Calu3 (cell line): Measurements from ENCODE around the gene TMBIM1. TPM values are rescaled to one million over a fixed set of nuclear protein-coding genes. Genes with fewer than 3 reads are reported as not detected.

Experiments used
- BruUV-seq: library from RNA; stranded (reverse); fragments of 400-500 nt; replicated peaks from 2 replicates; lab custom pipeline; 2021; lab: Mats Ljungman, UMichigan
- CTCF ChIA-PET: fragments of 300-600 bp; sonication (Branson Sonifier 250); formaldehyde crosslinking; loops from one replicate; lab custom pipeline; 2022; ENCODE audit warnings: antibody characterized with exemption; lab: Charles Lee
- DNase-seq: peaks from one replicate; pipeline ENCODE4 v3.0.0; 2022
- H3K27ac Mint-ChIP-seq: one replicate; pipeline ENCODE4 v1.8.0; 2022; ENCODE audit warnings: mixed read lengths; ENCODE audit not compliant: unreplicated experiment
- H3K27me3 Mint-ChIP-seq: one replicate; pipeline ENCODE4 v1.8.0; 2022; ENCODE audit warnings: mixed read lengths; ENCODE audit not compliant: unreplicated experiment
- H3K36me3 Mint-ChIP-seq: one replicate; pipeline ENCODE4 v1.8.0; 2022; ENCODE audit warnings: mild to moderate bottlenecking, moderate library complexity, mixed read lengths; ENCODE audit not compliant: insufficient read depth, unreplicated experiment
- H3K4me1 Mint-ChIP-seq: one replicate; pipeline ENCODE4 v1.8.0; 2022; ENCODE audit warnings: mild to moderate bottlenecking, low read depth, mixed read lengths; ENCODE audit not compliant: unreplicated experiment
- H3K4me3 Mint-ChIP-seq: one replicate; pipeline ENCODE4 v1.8.0; 2022; ENCODE audit warnings: mild to moderate bottlenecking, low read depth, moderate library complexity, mixed read lengths; ENCODE audit not compliant: unreplicated experiment
- H3K9me3 Mint-ChIP-seq: one replicate; pipeline ENCODE4 v1.8.0; 2022; ENCODE audit warnings: low read depth, mixed read lengths; ENCODE audit not compliant: unreplicated experiment
- CTCF ChIP-seq: fragments of 200-600 bp; IDR thresholded peaks from one replicate; pipeline ENCODE4 v1.8.0; 2022; ENCODE audit warnings: antibody characterized with exemption; ENCODE audit not compliant: unreplicated experiment
- intact Hi-C: fragments of 100-400 bp; cut with micrococcal nuclease; formaldehyde crosslinking; loops from one replicate; pipeline ENCODE4 v1.10.0; 2022; ENCODE audit not compliant: unreplicated experiment
- total RNA-seq: library from RNA; stranded (reverse); gene quantifications from 2 replicates; pipeline ENCODE4 v1.2.3, GENCODE V29; 2022

The TMBIM1 gene
- total RNA-seq, 1 experiment from 2014 or later: 229 TPM

GRCh38 chr2:218245214-218245613 lies 47.1 kb downstream of the TMBIM1 start:
- Mint-ChIP-seq H3K9me3 (no peaks in the 10 kb centered on the region), H3K27me3 (no peaks in the 10 kb centered on the region), H3K27ac (no peak overlapping the region), H3K4me1 (peaks cover 28% of the 10 kb centered on the region), H3K4me3 (no peak overlapping the region), H3K36me3 (peaks cover 77% of the 10 kb centered on the region)
- BruUV-seq: no TSS peak
- no peak for DNase-seq
- no peak for TF ChIP-seq CTCF
- CTCF ChIA-PET: interaction anchor here (0.7 kb wide), 1 partner anchor 9 kb away, joined by 4 read pairs; no protein-coding TSS in a partner anchor
- intact Hi-C loops: loop anchor here (5.0 kb wide), 1 partner anchor 58 kb away; no protein-coding TSS in a partner anchor

DNA sequence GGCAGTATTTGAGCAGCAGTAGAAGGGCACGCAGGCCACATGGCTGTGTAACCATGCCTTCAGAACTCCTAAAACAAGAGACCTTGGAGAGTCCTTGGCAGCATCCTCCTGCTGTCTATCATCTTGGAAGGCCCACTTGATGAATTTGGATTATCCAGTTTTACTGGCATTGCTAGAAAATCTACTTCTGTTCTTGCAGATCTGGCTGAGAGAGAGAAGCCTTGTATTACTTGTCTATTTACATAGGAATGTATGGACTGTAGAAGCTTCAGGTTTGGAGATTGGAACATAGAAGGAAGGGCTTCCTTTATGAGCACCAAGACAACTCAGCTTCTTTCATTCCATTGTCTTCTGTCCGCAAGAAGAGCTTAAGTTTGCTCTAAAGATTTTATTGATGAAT lies 47.6 kb downstream of the TMBIM1 start:
- CTCF ChIA-PET: interaction anchor here (0.7 kb wide), 1 partner anchor 10 kb away, joined by 4 read pairs; no protein-coding TSS in a partner anchor
- TF ChIP-seq CTCF: no peak
- Mint-ChIP-seq H3K27ac (peak overlapping the region; percentile 46), H3K4me1 (peaks cover 28% of the 10 kb centered on the region), H3K9me3 (no peaks in the 10 kb centered on the region), H3K36me3 (peaks cover 77% of the 10 kb centered on the region), H3K27me3 (no peaks in the 10 kb centered on the region), H3K4me3 (no peak overlapping the region)
- BruUV-seq: no TSS peak
- DNase-seq: no peak
- intact Hi-C loops: loop anchor here (5.0 kb wide), 1 partner anchor 57 kb away; no protein-coding TSS in a partner anchor

GRCh38 chr2:218244204-218244603 lies 48.1 kb downstream of the TMBIM1 start:
- TF ChIP-seq CTCF: no peak
- H3K4me1 Mint-ChIP-seq: peaks cover 28% of the 10 kb centered on the region
- H3K4me3 Mint-ChIP-seq: no peak overlapping the region
- peaks cover 77% of the 10 kb centered on the region for H3K36me3 Mint-ChIP-seq
- H3K27ac Mint-ChIP-seq: peak overlapping the region; percentile 46
- intact Hi-C loops: no loop called here
- CTCF ChIA-PET: no interaction called here
- H3K27me3 Mint-ChIP-seq: no peaks in the 10 kb centered on the region
- no peak for DNase-seq
- BruUV-seq: no TSS peak
- no peaks in the 10 kb centered on the region for H3K9me3 Mint-ChIP-seq

DNA sequence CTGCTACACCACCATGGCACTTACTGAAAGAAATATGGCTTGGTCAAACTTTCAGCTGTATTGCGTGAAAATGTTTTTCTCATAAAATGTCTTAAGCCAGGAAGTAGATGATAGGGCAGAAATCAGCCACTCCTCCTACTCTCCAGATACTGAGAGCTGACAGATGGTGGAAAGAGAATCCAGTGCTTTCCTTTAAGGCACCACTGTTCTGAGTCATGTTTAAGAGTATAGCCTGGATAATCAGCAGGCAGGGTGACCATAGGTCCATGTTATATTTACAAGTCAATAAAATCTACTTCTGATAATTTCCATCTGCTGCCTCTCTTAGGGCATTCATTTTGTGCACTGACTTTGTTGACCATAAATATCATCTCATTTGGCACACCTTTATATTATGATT lies 53.4 kb downstream of the TMBIM1 start:
- Mint-ChIP-seq H3K4me3 (no peak overlapping the region), H3K4me1 (peaks cover 18% of the 10 kb centered on the region), H3K36me3 (peaks cover 77% of the 10 kb centered on the region), H3K27me3 (no peaks in the 10 kb centered on the region), H3K9me3 (no peaks in the 10 kb centered on the region), H3K27ac (no peak overlapping the region)
- BruUV-seq: no TSS peak
- no peak for TF ChIP-seq CTCF
- no peak for DNase-seq
- intact Hi-C loops: no loop called here
- CTCF ChIA-PET: interaction anchor here (0.7 kb wide), 1 partner anchor 14 kb away, joined by 3 read pairs; no protein-coding TSS in a partner anchor
